ENCODE measurements around the gene CHMP4B. TPM values are rescaled to one million over a fixed set of nuclear protein-coding genes. Genes with fewer than 3 reads are reported as not detected.

CHMP4B gene
- total RNA-seq, 4 donors from 2014 or later, result 77.2 to 147 (median 107) TPM

- no peaks in the 10 kb centered on the region for H3K9me3 ChIP-seq
- 4 to 7% methylated on average over 14 of the region's 14 CpGs for WGBS, 2 donors
- peak overlapping the region; percentile 90 to 99 (median 96) for H3K27ac ChIP-seq
- DNase-seq, result no peak
- H3K4me1 ChIP-seq, result peaks cover 20 to 61% (median 28%) of the 10 kb centered on the region in 3 donors
- H3K27me3 ChIP-seq, result no peaks in the 10 kb centered on the region
- H3K4me3 ChIP-seq, result peak overlapping the region; percentile 73 to 92 (median 88)
- no peak for TF ChIP-seq POLR2A (IDR thresholded peaks at IDR 0.05)
- TF ChIP-seq, protein P1, sequence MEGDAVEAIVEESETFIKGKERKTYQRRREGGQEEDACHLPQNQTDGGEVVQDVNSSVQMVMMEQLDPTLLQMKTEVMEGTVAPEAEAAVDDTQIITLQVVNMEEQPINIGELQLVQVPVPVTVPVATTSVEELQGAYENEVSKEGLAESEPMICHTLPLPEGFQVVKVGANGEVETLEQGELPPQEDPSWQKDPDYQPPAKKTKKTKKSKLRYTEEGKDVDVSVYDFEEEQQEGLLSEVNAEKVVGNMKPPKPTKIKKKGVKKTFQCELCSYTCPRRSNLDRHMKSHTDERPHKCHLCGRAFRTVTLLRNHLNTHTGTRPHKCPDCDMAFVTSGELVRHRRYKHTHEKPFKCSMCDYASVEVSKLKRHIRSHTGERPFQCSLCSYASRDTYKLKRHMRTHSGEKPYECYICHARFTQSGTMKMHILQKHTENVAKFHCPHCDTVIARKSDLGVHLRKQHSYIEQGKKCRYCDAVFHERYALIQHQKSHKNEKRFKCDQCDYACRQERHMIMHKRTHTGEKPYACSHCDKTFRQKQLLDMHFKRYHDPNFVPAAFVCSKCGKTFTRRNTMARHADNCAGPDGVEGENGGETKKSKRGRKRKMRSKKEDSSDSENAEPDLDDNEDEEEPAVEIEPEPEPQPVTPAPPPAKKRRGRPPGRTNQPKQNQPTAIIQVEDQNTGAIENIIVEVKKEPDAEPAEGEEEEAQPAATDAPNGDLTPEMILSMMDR (IDR thresholded peaks at IDR 0.05), result no peak
- intact Hi-C loops (cut with DNase I), result no loop called here
- H3K36me3 ChIP-seq, result peaks cover 0 to 7% (median 0%) of the 10 kb centered on the region in 3 donors
Measured at GRCh38 chr20:33812152-33812849, 1.2 kb downstream of the CHMP4B start.

- 17 to 22% methylated on average over 10 of the region's 10 CpGs for WGBS, 2 donors
- Histone ChIP-seq H3K4me1 (peaks cover 20 to 68% (median 28%) of the 10 kb centered on the region in 3 donors), H3K27ac (peak overlapping the region; percentile 90 to 99 (median 96)), H3K27me3 (no peaks in the 10 kb centered on the region), H3K36me3 (peaks cover 0 to 7% (median 0%) of the 10 kb centered on the region in 3 donors), H3K4me3 (peak overlapping the region; percentile 73 to 92 (median 88)), H3K9me3 (no peaks in the 10 kb centered on the region)
- TF ChIP-seq, protein P1 (IDR thresholded peaks at IDR 0.05), result no peak
- TF ChIP-seq POLR2A (IDR thresholded peaks at IDR 0.05), result no peak
- intact Hi-C loops (cut with DNase I), result no loop called here
- no peak for DNase-seq
Measured at GRCh38 chr20:33812908-33813462, 1.8 kb downstream of the CHMP4B start.

DNA sequence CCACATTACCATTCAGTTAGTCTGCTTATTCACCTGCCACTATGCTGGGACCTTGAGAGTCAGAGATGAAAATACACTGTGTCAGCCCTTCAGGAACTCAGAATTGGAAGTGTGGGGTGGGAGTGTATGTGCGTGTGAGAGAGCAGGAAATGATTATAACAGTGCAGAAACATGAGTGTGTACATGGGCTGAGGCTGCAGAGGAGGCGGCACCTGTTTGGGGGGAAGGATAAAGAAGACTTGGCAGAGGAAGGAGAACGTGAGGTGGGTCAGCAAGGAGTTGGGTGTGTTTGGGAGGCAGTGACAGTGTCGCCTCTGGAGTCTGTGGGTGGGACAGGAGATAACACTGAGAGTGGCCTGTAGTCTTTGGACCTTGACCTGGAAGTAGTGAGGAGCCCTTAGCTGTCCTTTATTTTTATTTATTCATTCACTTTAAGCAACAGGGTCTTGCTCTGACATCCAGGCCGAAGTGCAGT, 3.1 kb downstream of the CHMP4B start:
- intact Hi-C loops (cut with DNase I), result no loop called here
- H3K9me3 ChIP-seq, result no peaks in the 10 kb centered on the region
- peaks cover 0 to 18% (median 0%) of the 10 kb centered on the region in 3 donors for H3K36me3 ChIP-seq
- no peaks in the 10 kb centered on the region for H3K27me3 ChIP-seq
- TF ChIP-seq, protein P1 (IDR thresholded peaks at IDR 0.05), result no peak
- TF ChIP-seq POLR2A (IDR thresholded peaks at IDR 0.05), result no peak
- DNase-seq, result no peak
- WGBS, 2 donors, result 69 to 75% methylated on average over 5 of the region's 5 CpGs
- H3K4me1 ChIP-seq, result peaks cover 20 to 81% (median 38%) of the 10 kb centered on the region in 3 donors
- no peak overlapping the region for H3K27ac ChIP-seq
- H3K4me3 ChIP-seq, result no peak overlapping the region

- intact Hi-C loops (cut with DNase I), result no loop called here
- Histone ChIP-seq H3K27ac (no peak overlapping the region), H3K27me3 (no peaks in the 10 kb centered on the region), H3K36me3 (peaks cover 0 to 18% (median 0%) of the 10 kb centered on the region in 3 donors), H3K9me3 (no peaks in the 10 kb centered on the region), H3K4me1 (peaks cover 20 to 91% (median 42%) of the 10 kb centered on the region in 3 donors), H3K4me3 (no peak overlapping the region)
- no peak for DNase-seq
- 71 to 98% methylated on average over 3 of the region's 3 CpGs for WGBS, 2 donors
- no peak for TF ChIP-seq POLR2A (IDR thresholded peaks at IDR 0.05)
- TF ChIP-seq, protein P1 (IDR thresholded peaks at IDR 0.05), result no peak
Measured at GRCh38 chr20:33815671-33816070, 4.5 kb downstream of the CHMP4B start.

DNA sequence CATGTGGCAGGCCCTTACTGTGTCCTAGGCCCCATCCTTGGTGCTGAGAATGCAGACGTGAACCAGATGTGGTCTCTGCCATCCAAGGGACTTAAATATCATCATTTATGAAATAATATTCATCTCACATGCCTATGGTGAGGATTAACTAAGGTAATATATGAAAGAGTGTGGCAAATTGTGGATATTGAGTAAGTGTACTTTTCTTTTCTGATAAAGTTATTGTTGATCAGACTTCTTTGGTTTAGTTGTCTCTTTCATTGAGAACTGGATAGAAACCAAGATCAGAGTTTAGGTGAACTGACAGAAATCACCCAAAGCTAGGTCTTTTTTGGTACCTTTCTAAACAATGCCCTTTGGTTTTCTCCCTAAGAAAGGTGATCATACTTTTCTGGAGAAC, 5.0 kb downstream of the CHMP4B start:
- intact Hi-C loops (cut with DNase I), result no loop called here
- no peak overlapping the region for H3K4me3 ChIP-seq
- 58 to 100% methylated on average over 1 of the region's 1 CpG for WGBS, 2 donors
- TF ChIP-seq, protein P1 (IDR thresholded peaks at IDR 0.05), result no peak
- TF ChIP-seq POLR2A (IDR thresholded peaks at IDR 0.05), result no peak
- no peak for DNase-seq
- H3K36me3 ChIP-seq, result peaks cover 0 to 18% (median 0%) of the 10 kb centered on the region in 3 donors
- no peak overlapping the region for H3K27ac ChIP-seq
- H3K27me3 ChIP-seq, result no peaks in the 10 kb centered on the region
- no peaks in the 10 kb centered on the region for H3K9me3 ChIP-seq
- H3K4me1 ChIP-seq, result peaks cover 24 to 92% (median 42%) of the 10 kb centered on the region in 3 donors
